Measurements from ENCODE around the gene RNF31. TPM values are rescaled to one million over a fixed set of nuclear protein-coding genes. Genes with fewer than 3 reads are reported as not detected.

Gene RNF31
- polyA plus RNA-seq, 1 of the 3 experiments (the other 2 are of a cell fraction): 19.2 TPM

- Histone ChIP-seq H3K4me1 (ENCODE audit: control insufficient read depth in 1 of 2, insufficient read depth in 2 of 2, low read depth in 1 of 2, low read length in 1 of 2) (peaks cover 0 to 4% of the 10 kb centered on the region in 2 experiments; a peak in 1 of 4 replicates), H3K9me3 (no peaks in the 10 kb centered on the region), H3K27me3 (ENCODE audit: insufficient read depth) (no peaks in the 10 kb centered on the region), H3K79me2 (ENCODE audit: insufficient read depth) (no peaks in the 10 kb centered on the region), H3K27ac (ENCODE audit: low read depth in 2 of 2, low read length in 1 of 2) (no peak overlapping the region), H3F3A (replicated peaks; ENCODE audit: insufficient read depth) (peaks cover 15% of the 10 kb centered on the region), H3K4me3 (ENCODE audit: low read depth in 2 of 2, low read length in 1 of 2) (no peak overlapping the region), H3K36me3 (replicated peaks in 1 of 2; ENCODE audit: control insufficient read depth in 1 of 2, insufficient read depth in 2 of 2, low read length in 1 of 2) (no peaks in the 10 kb centered on the region), H3K9ac (no peak overlapping the region), H3K4me2 (no peak overlapping the region), H4K20me1 (ENCODE audit: insufficient read depth) (no peaks in the 10 kb centered on the region), H2AFZ (ENCODE audit: low read depth) (no peak overlapping the region), H3K9me2 (no peaks in the 10 kb centered on the region)
- 85% methylated on average over 9 of the region's 9 CpGs for WGBS (ENCODE audit: low lambda C conversion rate)
- POLR2A ChIA-PET: interaction anchor here (0.6 to 2.2 kb wide), 4 partner anchors 26 to 687 kb away, joined by 3 to 7 read pairs (median 4); partner anchors contain the start of genes CARMIL3, PSME1 and PSME2
- no peak for DNase-seq
- TF ChIP-seq RXRA (IDR thresholded peaks at IDR 0.05; ENCODE audit: borderline replicate concordance, low read depth): no peak
- CTCF ChIA-PET: interaction anchor here (1.1 to 25.4 kb wide), 6 partner anchors 16 to 154 kb away, joined by 3 to 1159 read pairs (median 10); partner anchors contain the start of genes CARMIL3, CPNE6, IRF9 and PCK2
Observed at GRCh38 chr14:24110060-24110459, 37.2 kb upstream of the RNF31 start.

- peaks cover 2% of the 10 kb centered on the region; the same call in 1 of the 2 replicates for H3K79me2 ChIP-seq (ENCODE audit: insufficient read depth)
- no peaks in the 10 kb centered on the region for H3K27me3 ChIP-seq (ENCODE audit: insufficient read depth)
- no peaks in the 10 kb centered on the region for H3K9me2 ChIP-seq
- DNase-seq: no peak
- H3K4me1 ChIP-seq (ENCODE audit: control insufficient read depth in 1 of 2, insufficient read depth in 2 of 2, low read depth in 1 of 2, low read length in 1 of 2): peaks cover 0 to 6% of the 10 kb centered on the region in 2 experiments; a peak in 2 of 4 replicates
- H3K9me3 ChIP-seq: no peaks in the 10 kb centered on the region
- POLR2A ChIA-PET: interaction anchor here (1.6 to 2.2 kb wide), 2 partner anchors 36 to 58 kb away, joined by 3 to 7 read pairs; partner anchors contain the start of genes CARMIL3 and PSME2
- CTCF ChIA-PET: interaction anchor here (1.8 to 25.4 kb wide), 3 partner anchors 16 to 51 kb away, joined by 5 to 1159 read pairs (median 219); partner anchors contain the start of genes CARMIL3, CPNE6, IRF9 and PCK2
- no peaks in the 10 kb centered on the region for H3K36me3 ChIP-seq (replicated peaks in 1 of 2; ENCODE audit: control insufficient read depth in 1 of 2, insufficient read depth in 2 of 2, low read length in 1 of 2)
- H3K4me3 ChIP-seq (ENCODE audit: low read depth in 2 of 2, low read length in 1 of 2): no peak overlapping the region
- no peak overlapping the region for H3K9ac ChIP-seq
- H3F3A ChIP-seq (replicated peaks; ENCODE audit: insufficient read depth): peaks cover 15% of the 10 kb centered on the region
- no peak overlapping the region for H2AFZ ChIP-seq (ENCODE audit: low read depth)
- WGBS (ENCODE audit: low lambda C conversion rate): 83% methylated on average over 1 of the region's 1 CpG
- H4K20me1 ChIP-seq (ENCODE audit: insufficient read depth): no peaks in the 10 kb centered on the region
- no peak overlapping the region for H3K27ac ChIP-seq (ENCODE audit: low read depth in 2 of 2, low read length in 1 of 2)
- H3K4me2 ChIP-seq: no peak overlapping the region
- TF ChIP-seq TAF1 (IDR thresholded peaks at IDR 0.05; ENCODE audit: borderline replicate concordance, low read depth, low read length) (no peak), SIN3A (IDR thresholded peaks at IDR 0.05; ENCODE audit: borderline replicate concordance, low read depth, low read length) (no peak), IRF3 (IDR thresholded peaks at IDR 0.05; ENCODE audit: low read depth, low read length) (no peak), EP300 (IDR thresholded peaks at IDR 0.05; ENCODE audit: borderline replicate concordance in 1 of 2, low read depth in 1 of 2, low read length in 1 of 2) (no peak), USF2 (IDR thresholded peaks at IDR 0.05; ENCODE audit: borderline replicate concordance, low read depth, low read length) (no peak), ZBTB33 (IDR thresholded peaks at IDR 0.05; ENCODE audit: borderline replicate concordance, low read depth) (no peak), GABPA (IDR thresholded peaks at IDR 0.05; ENCODE audit: low read depth) (no peak), CHD2 (IDR thresholded peaks at IDR 0.05; ENCODE audit: low read length, partially characterized antibody) (no peak), RXRA (IDR thresholded peaks at IDR 0.05; ENCODE audit: borderline replicate concordance, low read depth) (no peak), REST (IDR thresholded peaks at IDR 0.05; ENCODE audit: low read depth, low read length) (no peak), ELF1 (IDR thresholded peaks at IDR 0.05) (no peak), TCF12 (IDR thresholded peaks at IDR 0.05) (no peak), POLR2AphosphoS5 (IDR thresholded peaks at IDR 0.05; ENCODE audit: low read depth, low read length) (no peak), FOSL2 (IDR thresholded peaks at IDR 0.05; ENCODE audit: borderline replicate concordance, low read depth) (no peak), CTCF (IDR thresholded peaks at IDR 0.05) (no peak), GATA2 (CRISPR knock-in tag; IDR thresholded peaks at IDR 0.05) (no peak), RCOR1 (IDR thresholded peaks at IDR 0.05; ENCODE audit: low read length) (no peak)
Observed at GRCh38 chr14:24110523-24110922, 36.8 kb upstream of the RNF31 start.

Data from SK-N-SH (cell line).